K562 (cell line): ENCODE measurements around the gene SNRNP70. TPM values are rescaled to one million over a fixed set of nuclear protein-coding genes. Genes with fewer than 3 reads are reported as not detected.

ENCODE experiments used
- ETS1 ChIP-seq: conservative IDR thresholded peaks from 2 replicates; pipeline ENCODE4 v1.6.1; 2011; ENCODE audit warnings: low read depth, mild to moderate bottlenecking, low read length; ENCODE audit not compliant: control insufficient read depth
- PHF20 ChIP-seq: fragments of 450-650 bp; IDR thresholded peaks from 2 replicates; pipeline ENCODE4 v1.6.1; 2018; ENCODE audit not compliant: partially characterized antibody
- POLR2AphosphoS5 ChIP-seq: IDR thresholded peaks from 2 replicates; pipeline ENCODE4 v1.6.1; 2011; ENCODE audit warnings: mild to moderate bottlenecking, low read depth, low read length, moderate library complexity; ENCODE audit not compliant: control insufficient read depth, insufficient read depth
- POLR2G ChIP-seq: fragments of 200-400 bp; formaldehyde crosslinking; IDR thresholded peaks from 2 replicates; pipeline ENCODE4 v1.6.1; 2017; ENCODE audit warnings: low read depth, mild to moderate bottlenecking, antibody characterized with exemption, low read length, moderate library complexity
- RBM14 ChIP-seq: fragments of 200-400 bp; formaldehyde crosslinking; IDR thresholded peaks from 2 replicates; pipeline ENCODE4 v1.6.1; 2018; ENCODE audit warnings: low read depth, mild to moderate bottlenecking, low read length, moderate library complexity, borderline replicate concordance; ENCODE audit not compliant: insufficient read depth
- TEAD2 ChIP-seq: fragments of 450-650 bp; IDR thresholded peaks from 2 replicates; pipeline ENCODE4 v1.6.1; 2016; ENCODE audit warnings: missing genetic modification characterization, control low read depth, missing compliant biosample characterization
- ZBTB5 ChIP-seq: fragments of 450-650 bp; IDR thresholded peaks from 2 replicates; pipeline ENCODE4 v1.6.1; 2017; ENCODE audit warnings: antibody characterized with exemption
- ZFP91 ChIP-seq: sonication (generic); formaldehyde crosslinking; IDR thresholded peaks from 2 replicates; pipeline ENCODE4 v1.8.0; 2022; ENCODE audit warnings: mild to moderate bottlenecking, missing genetic modification reagents
- ZNF57 ChIP-seq: fragments of 450-650 bp; formaldehyde crosslinking; IDR thresholded peaks from 2 replicates; pipeline ENCODE4 v1.4.0; 2020; ENCODE audit warnings: mild to moderate bottlenecking, moderate library complexity
- polyA plus RNA-seq, 8 experiments: library from polyadenylated mRNA; depleted of rRNA in 4 of 8; stranded (reverse) in 5 of 8; unstranded in 3 of 8; fragments of >200 nt; fragmentation: Nextera tagmentation in 2 of 8; fragmentation: Illumina TruSeq in 1 of 8; extraction: Ambion mirVana in 2 of 8; extraction: Trizol in 1 of 8; gene quantifications; 2 replicates each; pipeline versions ENCODE4 v1.2.1 to v1.2.3, GENCODE V29; 2011 to 2014; ENCODE audit warnings: inconsistent platforms in 1 of 8, missing spikeins in 1 of 8
- total RNA-seq, 7 experiments: library from RNA; depleted of rRNA in 6 of 7; stranded (reverse); fragments of >200 nt in 6 of 7; fragmentation: Illumina TruSeq in 2 of 7; extraction: Trizol in 2 of 7; gene quantifications; 2 replicates each; pipeline versions ENCODE4 v1.2.1 to v1.2.3, GENCODE V29; 2011 to 2021; ENCODE audit warnings: low replicate concordance in 1 of 7
- TF ChIP-seq, protein P1 (sequence below), 2 experiments: fragments of 150-350 bp in 1 of 2; IDR thresholded peaks; 2 replicates each; pipeline ENCODE4 v1.6.1; 2012 to 2016; ENCODE audit warnings: low read depth in 2 of 2, low read length in 2 of 2, mild to moderate bottlenecking in 1 of 2, moderate library complexity in 1 of 2
- TF ChIP-seq, protein P2 (sequence below): fragments of 450-650 bp; IDR thresholded peaks from 2 replicates; pipeline ENCODE4 v1.6.1; 2017; ENCODE audit warnings: antibody characterized with exemption, mild to moderate bottlenecking

Gene SNRNP70
- total and polyA plus RNA-seq, 9 of the 15 experiments (the other 6 are each of a cell fraction or from before 2014, with no cell fraction given), result 2.8 to 496 (median 136) TPM

DNA sequence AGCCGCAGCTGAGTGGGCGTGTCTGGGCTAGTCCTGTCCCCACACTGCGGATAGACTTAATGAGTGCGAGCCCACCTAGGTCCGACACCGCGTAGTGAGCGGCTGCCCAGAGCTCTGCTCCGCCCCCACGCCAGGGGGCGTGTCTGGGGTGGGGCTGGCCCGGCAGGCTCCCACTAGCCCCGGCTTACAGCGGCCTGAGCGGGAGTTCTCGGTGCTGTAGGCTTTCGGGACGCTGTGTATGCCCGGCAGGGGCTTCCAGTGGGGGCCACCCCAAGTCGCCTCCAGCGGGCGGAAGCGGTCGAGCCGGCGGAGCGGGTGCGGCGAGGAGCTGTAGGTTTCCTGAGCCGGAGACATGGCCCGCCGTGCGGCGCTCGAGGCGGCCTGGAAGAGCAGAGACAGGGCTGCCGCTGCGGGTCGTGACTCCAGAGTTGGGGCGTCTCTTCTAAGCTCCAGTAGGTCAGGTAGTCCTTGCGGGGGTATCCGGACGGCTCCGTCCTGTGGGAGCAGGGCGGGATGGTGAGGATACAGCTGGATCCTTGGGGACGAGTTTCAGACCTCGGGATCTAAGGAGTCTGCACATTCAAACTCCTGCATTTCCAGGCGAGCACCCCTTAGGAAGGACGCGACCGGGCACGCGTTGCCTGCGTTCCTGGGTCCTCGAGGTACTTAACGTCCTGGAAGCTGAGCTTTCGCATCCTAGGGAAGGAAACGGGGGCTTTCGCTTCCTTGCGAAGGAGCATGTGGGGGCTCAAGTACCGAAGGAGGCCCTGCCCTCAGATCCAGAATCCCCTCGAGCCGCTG lies 28.9 kb upstream of the SNRNP70 start (continued):
- TF ChIP-seq TEAD2 (no peak), POLR2G (peak; percentile 63), RBM14 (no peak), ZFP91 (CRISPR knock-in tag) (no peak), PHF20 (peak; percentile 55), ETS1 (0 out of 2 replicates have a peak, but pooled peaks have one; percentile 25), ZNF57 (CRISPR knock-in tag) (no peak), ZBTB5 (no peak), POLR2AphosphoS5 (no peak)
- TF ChIP-seq, protein P1, sequence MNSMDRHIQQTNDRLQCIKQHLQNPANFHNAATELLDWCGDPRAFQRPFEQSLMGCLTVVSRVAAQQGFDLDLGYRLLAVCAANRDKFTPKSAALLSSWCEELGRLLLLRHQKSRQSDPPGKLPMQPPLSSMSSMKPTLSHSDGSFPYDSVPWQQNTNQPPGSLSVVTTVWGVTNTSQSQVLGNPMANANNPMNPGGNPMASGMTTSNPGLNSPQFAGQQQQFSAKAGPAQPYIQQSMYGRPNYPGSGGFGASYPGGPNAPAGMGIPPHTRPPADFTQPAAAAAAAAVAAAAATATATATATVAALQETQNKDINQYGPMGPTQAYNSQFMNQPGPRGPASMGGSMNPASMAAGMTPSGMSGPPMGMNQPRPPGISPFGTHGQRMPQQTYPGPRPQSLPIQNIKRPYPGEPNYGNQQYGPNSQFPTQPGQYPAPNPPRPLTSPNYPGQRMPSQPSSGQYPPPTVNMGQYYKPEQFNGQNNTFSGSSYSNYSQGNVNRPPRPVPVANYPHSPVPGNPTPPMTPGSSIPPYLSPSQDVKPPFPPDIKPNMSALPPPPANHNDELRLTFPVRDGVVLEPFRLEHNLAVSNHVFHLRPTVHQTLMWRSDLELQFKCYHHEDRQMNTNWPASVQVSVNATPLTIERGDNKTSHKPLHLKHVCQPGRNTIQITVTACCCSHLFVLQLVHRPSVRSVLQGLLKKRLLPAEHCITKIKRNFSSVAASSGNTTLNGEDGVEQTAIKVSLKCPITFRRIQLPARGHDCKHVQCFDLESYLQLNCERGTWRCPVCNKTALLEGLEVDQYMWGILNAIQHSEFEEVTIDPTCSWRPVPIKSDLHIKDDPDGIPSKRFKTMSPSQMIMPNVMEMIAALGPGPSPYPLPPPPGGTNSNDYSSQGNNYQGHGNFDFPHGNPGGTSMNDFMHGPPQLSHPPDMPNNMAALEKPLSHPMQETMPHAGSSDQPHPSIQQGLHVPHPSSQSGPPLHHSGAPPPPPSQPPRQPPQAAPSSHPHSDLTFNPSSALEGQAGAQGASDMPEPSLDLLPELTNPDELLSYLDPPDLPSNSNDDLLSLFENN (IDR thresholded peaks at IDR 0.05; ENCODE audit: low read depth in 2 of 2, low read length in 2 of 2), result no peak
- TF ChIP-seq, protein P2, sequence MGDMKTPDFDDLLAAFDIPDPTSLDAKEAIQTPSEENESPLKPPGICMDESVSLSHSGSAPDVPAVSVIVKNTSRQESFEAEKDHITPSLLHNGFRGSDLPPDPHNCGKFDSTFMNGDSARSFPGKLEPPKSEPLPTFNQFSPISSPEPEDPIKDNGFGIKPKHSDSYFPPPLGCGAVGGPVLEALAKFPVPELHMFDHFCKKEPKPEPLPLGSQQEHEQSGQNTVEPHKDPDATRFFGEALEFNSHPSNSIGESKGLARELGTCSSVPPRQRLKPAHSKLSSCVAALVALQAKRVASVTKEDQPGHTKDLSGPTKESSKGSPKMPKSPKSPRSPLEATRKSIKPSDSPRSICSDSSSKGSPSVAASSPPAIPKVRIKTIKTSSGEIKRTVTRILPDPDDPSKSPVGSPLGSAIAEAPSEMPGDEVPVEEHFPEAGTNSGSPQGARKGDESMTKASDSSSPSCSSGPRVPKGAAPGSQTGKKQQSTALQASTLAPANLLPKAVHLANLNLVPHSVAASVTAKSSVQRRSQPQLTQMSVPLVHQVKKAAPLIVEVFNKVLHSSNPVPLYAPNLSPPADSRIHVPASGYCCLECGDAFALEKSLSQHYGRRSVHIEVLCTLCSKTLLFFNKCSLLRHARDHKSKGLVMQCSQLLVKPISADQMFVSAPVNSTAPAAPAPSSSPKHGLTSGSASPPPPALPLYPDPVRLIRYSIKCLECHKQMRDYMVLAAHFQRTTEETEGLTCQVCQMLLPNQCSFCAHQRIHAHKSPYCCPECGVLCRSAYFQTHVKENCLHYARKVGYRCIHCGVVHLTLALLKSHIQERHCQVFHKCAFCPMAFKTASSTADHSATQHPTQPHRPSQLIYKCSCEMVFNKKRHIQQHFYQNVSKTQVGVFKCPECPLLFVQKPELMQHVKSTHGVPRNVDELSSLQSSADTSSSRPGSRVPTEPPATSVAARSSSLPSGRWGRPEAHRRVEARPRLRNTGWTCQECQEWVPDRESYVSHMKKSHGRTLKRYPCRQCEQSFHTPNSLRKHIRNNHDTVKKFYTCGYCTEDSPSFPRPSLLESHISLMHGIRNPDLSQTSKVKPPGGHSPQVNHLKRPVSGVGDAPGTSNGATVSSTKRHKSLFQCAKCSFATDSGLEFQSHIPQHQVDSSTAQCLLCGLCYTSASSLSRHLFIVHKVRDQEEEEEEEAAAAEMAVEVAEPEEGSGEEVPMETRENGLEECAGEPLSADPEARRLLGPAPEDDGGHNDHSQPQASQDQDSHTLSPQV, result no peak
